Upper lobe of left lung (tissue), 6 donors: ENCODE results near the gene FYN. TPM values are rescaled to one million over a fixed set of nuclear protein-coding genes. Genes with fewer than 3 reads are reported as not detected.

Experiments used
- ATAC-seq, 2 donors: fragments of 200-7000 bp; cut with Tn5 transposase; one replicate each; pipeline ENCODE4 v1.9.1; 2022; ENCODE audit warnings: mild to moderate bottlenecking in 2 of 2, moderate library complexity in 2 of 2; ENCODE audit not compliant: low FRiP score in 2 of 2
- DNase-seq, 2 donors: peaks; one replicate each; pipeline ENCODE4 v3.0.0-alpha.2; 2019 to 2020
- H3K27ac ChIP-seq, 4 donors: fragments of 200-600 bp; sonication (generic); one replicate each; pipeline ENCODE4 v1.5.1; 2016 to 2019
- H3K27me3 ChIP-seq, 4 donors: fragments of 200-600 bp; sonication (generic); one replicate each; pipeline ENCODE4 v1.5.1; 2017 to 2019
- H3K36me3 ChIP-seq, 4 donors: fragments of 200-600 bp; sonication (generic); one replicate each; pipeline ENCODE4 v1.5.1; 2016 to 2019
- H3K4me1 ChIP-seq, 4 donors: fragments of 200-600 bp; sonication (generic); one replicate each; pipeline ENCODE4 v1.5.1; 2018 to 2019
- H3K4me3 ChIP-seq, 4 donors: fragments of 200-600 bp; sonication (generic); one replicate each; pipeline ENCODE4 v1.5.1; 2017 to 2019; ENCODE audit warnings: mild to moderate bottlenecking in 2 of 4, moderate library complexity in 1 of 4
- H3K9me3 ChIP-seq, 4 donors: fragments of 200-600 bp; sonication (generic); one replicate each; pipeline ENCODE4 v1.5.1; 2018 to 2019
- EP300 ChIP-seq, 4 donors: sonication (generic); formaldehyde crosslinking; IDR thresholded peaks; one replicate each; pipeline ENCODE4 v1.5.1; 2017; ENCODE audit warnings: antibody characterized with exemption in 4 of 4, control low read depth in 2 of 4
- POLR2A ChIP-seq, 4 donors: fragments of 450-650 bp; IDR thresholded peaks; one replicate each; pipeline ENCODE4 v1.5.1; 2016 to 2017; ENCODE audit warnings: antibody characterized with exemption in 4 of 4, mild to moderate bottlenecking in 2 of 4
- POLR2AphosphoS5 ChIP-seq, 2 donors: sonication (generic); formaldehyde crosslinking; IDR thresholded peaks; one replicate each; pipeline ENCODE4 v1.5.1; 2017; ENCODE audit warnings: antibody characterized with exemption in 2 of 2
- WGBS, 2 donors: methylation state at CpG; one replicate each; pipeline ENCODE4 v1.1.5; 2017 to 2018; 5-methylcytosine and 5-hydroxymethylcytosine counted together
- total RNA-seq, 6 donors: library from RNA; depleted of rRNA in 4 of 6; stranded (reverse); fragments of >200 nt in 4 of 6; gene quantifications; one replicate each; pipeline versions ENCODE4 v1.1.0 to v1.2.1, GENCODE V29; 2016 to 2021
- TF ChIP-seq, protein P1 (sequence below), 6 experiments: fragments of 450-650 bp in 4 of 6; fragments of 200-600 bp in 2 of 6; sonication (generic) in 2 of 6; IDR thresholded peaks; one replicate each; pipeline ENCODE4 v1.5.1; 2016 to 2019; ENCODE audit warnings: antibody characterized with exemption in 6 of 6
- donor health status: DM: no; HTN: no; CAD: no; lungs with moderate emphysema.
- donor health status: DM: no; HTN: yes; CAD: no; lungs with severe emphysema.

The FYN gene
- total RNA-seq, 6 donors from 2014 or later: 69.1 to 181 (median 113) TPM

- Histone ChIP-seq H3K36me3 (peaks cover 0 to under 1% (median 0%) of the 10 kb centered on the region in 4 donors), H3K27me3 (no peaks in the 10 kb centered on the region), H3K4me3 (no peak overlapping the region), H3K9me3 (no peaks in the 10 kb centered on the region), H3K27ac (no peak overlapping the region), H3K4me1 (peaks cover 22 to 39% (median 29%) of the 10 kb centered on the region in 4 donors)
- ATAC-seq (no peak), DNase-seq (no peak)
- TF ChIP-seq POLR2A (IDR thresholded peaks at IDR 0.05): no peak
- TF ChIP-seq EP300 (IDR thresholded peaks at IDR 0.05): no peak
- TF ChIP-seq, protein P1, sequence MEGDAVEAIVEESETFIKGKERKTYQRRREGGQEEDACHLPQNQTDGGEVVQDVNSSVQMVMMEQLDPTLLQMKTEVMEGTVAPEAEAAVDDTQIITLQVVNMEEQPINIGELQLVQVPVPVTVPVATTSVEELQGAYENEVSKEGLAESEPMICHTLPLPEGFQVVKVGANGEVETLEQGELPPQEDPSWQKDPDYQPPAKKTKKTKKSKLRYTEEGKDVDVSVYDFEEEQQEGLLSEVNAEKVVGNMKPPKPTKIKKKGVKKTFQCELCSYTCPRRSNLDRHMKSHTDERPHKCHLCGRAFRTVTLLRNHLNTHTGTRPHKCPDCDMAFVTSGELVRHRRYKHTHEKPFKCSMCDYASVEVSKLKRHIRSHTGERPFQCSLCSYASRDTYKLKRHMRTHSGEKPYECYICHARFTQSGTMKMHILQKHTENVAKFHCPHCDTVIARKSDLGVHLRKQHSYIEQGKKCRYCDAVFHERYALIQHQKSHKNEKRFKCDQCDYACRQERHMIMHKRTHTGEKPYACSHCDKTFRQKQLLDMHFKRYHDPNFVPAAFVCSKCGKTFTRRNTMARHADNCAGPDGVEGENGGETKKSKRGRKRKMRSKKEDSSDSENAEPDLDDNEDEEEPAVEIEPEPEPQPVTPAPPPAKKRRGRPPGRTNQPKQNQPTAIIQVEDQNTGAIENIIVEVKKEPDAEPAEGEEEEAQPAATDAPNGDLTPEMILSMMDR (IDR thresholded peaks at IDR 0.05): no peak
- 87 to 91% methylated on average over 5 of the region's 5 CpGs for WGBS, 2 donors
These were observed 64.8 kb downstream of the FYN start for GRCh38 chr6:111808493-111808892.

GRCh38 chr6:111806561-111807497 is 66.4 kb downstream of the FYN start:
- ATAC-seq: no peak
- H3K36me3 ChIP-seq: no peaks in the 10 kb centered on the region
- H3K4me1 ChIP-seq: peaks cover 35 to 50% (median 41%) of the 10 kb centered on the region in 4 donors
- peak overlapping the region in 3 of 4 donors; percentile 75 to 79 (median 76) for H3K27ac ChIP-seq
- no peak overlapping the region for H3K4me3 ChIP-seq
- H3K27me3 ChIP-seq: no peaks in the 10 kb centered on the region
- 93 to 95% methylated on average over 9 of the region's 9 CpGs for WGBS, 2 donors
- no peak for DNase-seq
- H3K9me3 ChIP-seq: no peaks in the 10 kb centered on the region
- no peak for TF ChIP-seq POLR2A (IDR thresholded peaks at IDR 0.05)
- TF ChIP-seq EP300 (IDR thresholded peaks at IDR 0.05): no peak
- no peak for TF ChIP-seq POLR2AphosphoS5 (IDR thresholded peaks at IDR 0.05)
- TF ChIP-seq, protein P1 (IDR thresholded peaks at IDR 0.05): no peak

GRCh38 chr6:111806165-111806547 is 67.1 kb downstream of the FYN start:
- Histone ChIP-seq H3K4me1 (peaks cover 36 to 47% (median 40%) of the 10 kb centered on the region in 4 donors), H3K36me3 (no peaks in the 10 kb centered on the region), H3K9me3 (no peaks in the 10 kb centered on the region), H3K4me3 (no peak overlapping the region), H3K27ac (peak overlapping the region in 3 of 4 donors; percentile 75 to 79 (median 76)), H3K27me3 (no peaks in the 10 kb centered on the region)
- WGBS, 2 donors: 81 to 84% methylated on average over 5 of the region's 5 CpGs
- ATAC-seq: no peak
- DNase-seq: no peak
- TF ChIP-seq, protein P1 (IDR thresholded peaks at IDR 0.05): no peak
- TF ChIP-seq POLR2A (IDR thresholded peaks at IDR 0.05): no peak
- TF ChIP-seq EP300 (IDR thresholded peaks at IDR 0.05): no peak
- no peak for TF ChIP-seq POLR2AphosphoS5 (IDR thresholded peaks at IDR 0.05)

DNA sequence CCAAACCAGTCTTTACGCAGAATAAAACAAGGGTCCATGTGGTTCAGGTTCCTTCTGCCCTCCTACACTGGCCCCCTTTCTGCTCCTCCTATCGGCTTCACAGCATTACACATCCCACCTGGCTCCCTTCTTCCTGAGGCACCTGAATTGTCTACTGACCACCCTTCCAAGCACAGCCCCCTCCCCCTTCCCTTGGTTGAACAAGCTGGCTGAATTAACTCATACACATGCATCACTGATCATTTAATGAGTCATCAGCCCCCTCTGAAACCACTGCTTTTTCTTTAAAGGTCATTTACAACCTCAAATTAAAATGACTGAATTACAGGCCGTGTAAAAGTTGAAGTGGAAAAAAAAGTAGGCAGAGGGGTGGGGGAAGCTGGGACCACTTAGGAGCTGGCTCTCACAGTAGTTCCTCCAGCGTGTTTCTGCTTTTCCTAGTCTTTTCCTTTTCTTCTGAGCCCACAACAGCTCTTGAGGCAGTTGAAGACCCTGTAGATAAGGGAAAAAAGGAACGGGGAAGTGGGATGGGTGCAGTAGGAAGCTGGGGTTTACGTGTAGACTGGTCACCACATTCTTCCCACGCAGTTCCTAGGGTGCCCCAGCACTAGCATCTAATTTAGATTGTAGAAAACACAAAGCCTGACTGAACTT is 67.6 kb downstream of the FYN start:
- no peak overlapping the region for H3K4me3 ChIP-seq
- 53 to 65% methylated on average over 7 of the region's 7 CpGs for WGBS, 2 donors
- no peaks in the 10 kb centered on the region for H3K9me3 ChIP-seq
- peaks cover 32 to 44% (median 39%) of the 10 kb centered on the region in 4 donors for H3K4me1 ChIP-seq
- H3K27me3 ChIP-seq: no peaks in the 10 kb centered on the region
- DNase-seq (no peak), ATAC-seq (peak; percentile 40 to 47)
- H3K36me3 ChIP-seq: no peaks in the 10 kb centered on the region
- H3K27ac ChIP-seq: peak overlapping the region; percentile 42 to 79 (median 76)
- no peak for TF ChIP-seq POLR2A (IDR thresholded peaks at IDR 0.05)
- TF ChIP-seq, protein P1 (IDR thresholded peaks at IDR 0.05): no peak
- no peak for TF ChIP-seq POLR2AphosphoS5 (IDR thresholded peaks at IDR 0.05)
- no peak for TF ChIP-seq EP300 (IDR thresholded peaks at IDR 0.05)
